ENCODE measurements around the gene OPRM1.

Gene OPRM1

DNA sequence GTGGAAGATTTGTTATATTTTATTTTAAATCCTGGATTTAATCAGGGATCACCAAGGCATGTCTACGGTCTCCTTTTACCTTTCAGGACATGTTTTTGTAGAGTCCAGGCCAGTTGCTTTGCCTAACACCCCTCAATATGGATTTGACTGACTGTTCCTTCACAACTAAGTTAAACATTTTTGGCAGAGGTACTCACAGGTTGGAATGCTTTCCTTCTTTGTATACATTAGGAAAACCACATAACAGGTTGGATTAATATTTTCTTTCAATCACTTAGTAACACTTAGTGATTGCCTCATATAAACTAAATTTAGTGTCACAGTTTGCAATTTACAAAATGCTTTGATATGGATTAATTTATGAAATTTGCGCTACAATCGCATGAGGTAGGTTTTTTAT, 253.0 kb downstream of the OPRM1 start:
- no peak for DNase-seq

DNA sequence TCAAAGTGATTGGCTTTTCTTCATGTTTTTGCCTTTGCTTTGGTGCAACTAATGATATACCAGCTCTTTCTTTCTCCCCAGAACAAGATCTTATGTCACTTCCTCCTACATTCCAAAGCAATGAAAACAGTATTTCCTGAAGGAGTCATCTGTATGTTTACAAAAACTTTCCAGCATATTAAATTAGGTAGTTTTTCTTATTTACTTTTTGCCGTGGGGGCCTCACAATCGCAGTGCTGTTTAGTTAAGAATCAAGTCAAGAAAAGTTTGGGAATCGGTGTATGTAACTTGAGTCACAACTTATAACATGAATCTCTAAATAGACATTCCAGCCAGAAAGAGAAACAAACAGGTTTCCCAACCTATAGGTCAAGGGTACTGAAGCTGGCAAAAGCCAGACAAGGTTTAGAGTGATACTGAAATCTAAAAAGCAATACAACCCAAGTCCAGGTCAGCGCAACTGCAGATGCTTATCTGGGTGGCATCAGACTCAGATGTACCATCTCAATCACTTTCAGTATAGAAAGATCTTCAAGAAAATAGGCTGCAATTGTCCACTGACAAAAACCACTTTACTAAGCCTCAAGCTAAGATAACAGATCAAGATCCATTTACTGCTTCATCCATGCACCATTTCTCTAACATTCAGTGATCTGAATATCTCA, 253.9 kb downstream of the OPRM1 start:
- no peak for DNase-seq

DNA sequence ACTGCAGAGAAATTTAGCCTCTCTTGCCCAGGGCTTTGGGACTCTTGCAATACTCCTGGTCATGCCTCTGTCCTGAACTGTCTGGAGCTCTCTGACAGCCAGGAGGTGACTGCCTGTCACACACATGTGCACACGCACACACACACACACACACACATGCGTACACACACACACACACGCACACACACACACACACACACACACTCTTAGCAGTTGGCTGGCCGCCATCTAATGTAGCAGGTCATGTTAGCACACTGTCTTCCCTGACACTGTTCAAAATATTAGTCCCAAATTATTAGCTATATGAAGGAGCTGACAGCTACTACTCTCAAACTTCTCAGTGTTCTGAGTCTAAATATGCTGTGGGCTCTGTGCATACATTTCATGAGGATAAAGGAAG, 256.7 kb downstream of the OPRM1 start:
- no peak for DNase-seq
